Tibial nerve (tissue), 4 donors: Measurements from ENCODE around the gene COL25A1.

Experiments
- CTCF ChIP-seq, 5 experiments: fragments of 200-600 bp in 3 of 5; fragments of 450-650 bp in 2 of 5; sonication (generic) in 3 of 5; IDR thresholded peaks; one replicate each; pipeline ENCODE4 v1.5.1; 2016 to 2019; ENCODE audit warnings: antibody characterized with exemption in 5 of 5, mild to moderate bottlenecking in 3 of 5, moderate library complexity in 2 of 5
- EP300 ChIP-seq, 2 donors: sonication (generic); formaldehyde crosslinking; IDR thresholded peaks; one replicate each; pipeline ENCODE4 v1.6.1; 2017; ENCODE audit warnings: antibody characterized with exemption in 2 of 2, mild to moderate bottlenecking in 1 of 2
- POLR2A ChIP-seq, 2 donors: fragments of 450-650 bp; IDR thresholded peaks; one replicate each; pipeline ENCODE4 v1.6.1; 2017; ENCODE audit warnings: antibody characterized with exemption in 2 of 2, mild to moderate bottlenecking in 2 of 2, moderate library complexity in 2 of 2

- TF ChIP-seq POLR2A (IDR thresholded peaks at IDR 0.05) (no peak), CTCF (IDR thresholded peaks at IDR 0.05) (no peak), EP300 (IDR thresholded peaks at IDR 0.05) (no peak)
Measured at GRCh38 chr4:109114501-109114900, 188.0 kb downstream of the COL25A1 start.
